HG03103 (cell line): ENCODE data around the gene ARHGAP23.

Experiments
- ATAC-seq: cut with Tn5 transposase; IDR thresholded peaks from one replicate; pipeline ENCODE4 v1.9.1; 2021; ENCODE audit warnings: low read depth; ENCODE audit not compliant: unreplicated experiment

The ARHGAP23 gene

DNA sequence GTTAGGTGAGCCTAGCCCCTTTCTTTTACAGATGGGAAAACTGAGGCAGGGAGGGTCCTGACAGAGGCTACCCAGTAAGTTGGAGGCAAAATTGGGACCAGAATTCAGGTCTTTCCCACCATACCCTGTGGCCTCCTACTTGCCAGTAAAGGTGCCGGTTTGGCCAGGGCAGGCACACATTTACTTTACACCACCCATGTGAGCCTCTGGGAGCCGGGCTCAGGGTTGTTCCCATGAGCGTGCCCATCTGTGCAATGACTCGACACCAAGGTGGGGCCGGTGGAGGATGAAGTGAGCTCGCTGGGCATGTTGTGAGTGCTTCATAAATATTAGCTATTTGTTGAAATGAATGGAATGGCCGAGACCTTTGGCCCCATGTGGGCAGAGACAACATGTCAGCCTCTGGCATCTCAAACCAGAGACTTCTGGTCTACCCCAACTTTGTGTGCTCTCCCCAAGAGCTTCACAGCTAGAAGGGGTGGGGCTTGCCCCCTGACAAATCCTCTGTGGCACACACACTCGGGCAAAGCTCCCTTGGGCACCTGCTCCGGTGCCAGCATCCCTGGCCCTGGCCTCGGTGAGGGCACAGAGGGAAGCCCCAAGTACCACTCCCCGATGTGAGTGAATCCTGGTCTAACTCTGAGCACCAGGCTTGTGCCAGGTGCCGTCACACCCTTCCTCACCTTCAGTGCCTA lies 117.4 kb downstream of the ARHGAP23 start:
- ATAC-seq, result no peak

DNA sequence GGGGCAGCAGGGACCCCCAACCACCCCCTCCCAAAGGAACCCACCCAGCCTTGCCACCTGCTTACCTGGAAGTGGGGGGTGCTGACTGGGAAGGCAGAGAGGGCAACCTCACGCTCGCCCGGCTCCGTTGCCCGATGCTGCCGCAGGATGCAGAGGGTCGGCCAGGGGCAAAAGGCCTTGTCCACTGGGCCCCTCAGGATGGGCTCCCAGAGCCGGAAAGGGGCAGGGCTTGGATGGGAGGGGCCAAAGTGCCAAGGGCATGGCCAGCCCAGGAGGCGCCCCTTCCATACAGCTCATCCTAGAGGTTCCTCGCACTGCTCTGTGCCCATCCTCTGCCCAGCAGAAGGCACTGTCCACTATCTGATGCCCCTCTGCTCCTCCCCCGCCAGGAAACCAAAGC lies 118.1 kb downstream of the ARHGAP23 start:
- ATAC-seq, result no peak

GRCh38 chr17:38547444-38547843 lies 119.2 kb downstream of the ARHGAP23 start:
- ATAC-seq, result no peak

DNA sequence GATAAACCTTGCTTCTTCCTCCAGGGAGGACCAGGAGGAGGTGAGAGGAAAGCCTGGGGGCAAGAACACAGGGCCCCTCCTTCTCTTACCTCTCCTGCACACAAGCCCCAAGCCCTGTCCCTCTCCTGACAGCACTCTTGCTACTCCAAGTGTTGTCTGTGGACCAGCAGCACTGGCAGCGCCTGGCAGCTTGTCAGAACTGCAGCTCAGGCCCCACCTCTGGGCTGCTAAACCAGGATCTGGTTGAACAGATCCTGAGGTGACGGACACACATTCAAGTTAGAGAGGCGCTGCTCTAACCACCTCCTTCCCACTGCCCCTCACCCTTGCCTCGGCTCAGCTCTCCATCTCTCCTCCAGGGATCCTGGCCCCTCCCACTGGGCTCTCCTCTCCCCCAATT lies 121.0 kb downstream of the ARHGAP23 start:
- no peak for ATAC-seq

- no peak for ATAC-seq
These were observed 122.4 kb downstream of the ARHGAP23 start for GRCh38 chr17:38550661-38551060.

DNA sequence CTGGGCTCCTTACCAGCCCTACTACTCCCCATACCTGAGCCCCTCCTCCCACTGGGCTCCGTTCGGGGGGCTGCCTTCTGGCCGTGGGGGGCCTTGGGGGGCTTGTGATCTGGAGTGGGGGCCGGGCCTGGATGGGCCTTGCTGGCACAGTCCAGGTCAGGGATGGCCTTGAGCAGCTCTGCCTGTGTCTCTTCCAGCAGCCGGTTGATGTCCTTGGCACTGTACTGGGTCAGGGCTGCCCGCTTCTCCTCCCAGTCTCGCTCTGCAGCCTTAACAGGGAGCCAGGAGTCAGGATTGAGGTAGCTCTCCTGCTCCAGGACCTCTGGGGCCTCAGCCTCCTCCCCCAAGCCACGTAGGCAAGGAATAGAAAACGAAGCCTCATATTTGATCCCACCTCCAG lies 122.9 kb downstream of the ARHGAP23 start:
- ATAC-seq, result no peak

DNA sequence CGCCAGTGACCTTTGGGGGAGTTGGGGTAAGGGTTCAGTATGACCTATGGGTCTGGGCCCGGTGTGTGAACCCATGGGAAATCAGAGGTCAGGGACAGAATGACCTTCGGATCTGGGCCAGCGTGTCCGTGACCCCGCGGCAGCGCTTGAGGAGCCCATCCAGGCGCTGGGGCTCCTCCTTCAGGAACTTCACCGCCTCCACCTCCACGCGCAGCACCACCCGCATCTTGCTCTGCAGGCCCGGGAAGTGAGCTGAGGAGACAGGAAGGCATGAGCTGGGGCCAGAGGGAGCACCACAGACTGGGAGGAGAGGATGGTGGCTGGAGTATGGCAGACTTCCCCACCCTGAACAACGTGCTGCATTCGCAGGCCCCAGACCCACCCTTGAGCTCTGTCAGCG lies 124.1 kb downstream of the ARHGAP23 start:
- no peak for ATAC-seq

DNA sequence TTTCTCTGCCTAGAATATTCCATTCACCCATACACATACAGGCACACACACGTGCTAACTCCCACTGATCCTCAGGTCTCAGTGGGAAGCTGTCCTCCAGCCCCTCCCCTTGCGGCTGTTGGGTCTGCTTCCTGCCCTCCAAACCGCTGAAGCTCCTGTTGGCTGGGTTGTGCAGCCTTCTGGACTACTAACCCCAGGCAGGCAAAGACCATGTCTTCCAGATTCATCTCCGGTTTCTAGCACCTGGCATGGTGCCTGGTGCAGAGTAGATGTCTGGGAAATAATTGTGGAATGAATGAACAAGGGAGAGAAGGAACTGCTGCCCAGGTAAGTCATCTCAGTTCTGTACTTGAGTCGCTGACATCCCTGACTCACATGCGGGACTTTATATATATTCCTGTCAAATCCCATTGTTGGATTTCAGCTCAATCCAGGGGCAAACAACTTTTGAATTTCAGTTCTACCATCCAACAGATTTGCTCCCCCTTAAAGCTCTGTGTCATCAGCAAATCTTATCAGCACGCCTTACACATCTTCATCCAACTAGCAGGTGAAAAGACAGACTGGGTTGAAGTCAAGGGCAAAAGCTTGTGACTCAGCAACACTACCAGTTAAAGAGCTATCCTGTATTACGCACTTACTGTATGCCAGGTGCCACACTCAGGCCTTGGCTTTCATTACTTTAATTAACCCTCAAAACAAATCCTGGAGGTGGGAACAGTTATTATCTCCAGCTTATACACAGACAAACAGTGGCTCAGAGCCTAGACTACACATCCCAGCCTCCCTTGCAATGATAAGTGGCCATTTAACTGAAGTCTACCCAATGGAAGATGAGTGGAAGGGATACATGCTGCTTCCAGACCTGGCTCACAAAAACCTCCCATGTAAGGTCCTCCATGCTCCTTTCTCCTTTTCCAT lies 126.4 kb downstream of the ARHGAP23 start:
- no peak for ATAC-seq

DNA sequence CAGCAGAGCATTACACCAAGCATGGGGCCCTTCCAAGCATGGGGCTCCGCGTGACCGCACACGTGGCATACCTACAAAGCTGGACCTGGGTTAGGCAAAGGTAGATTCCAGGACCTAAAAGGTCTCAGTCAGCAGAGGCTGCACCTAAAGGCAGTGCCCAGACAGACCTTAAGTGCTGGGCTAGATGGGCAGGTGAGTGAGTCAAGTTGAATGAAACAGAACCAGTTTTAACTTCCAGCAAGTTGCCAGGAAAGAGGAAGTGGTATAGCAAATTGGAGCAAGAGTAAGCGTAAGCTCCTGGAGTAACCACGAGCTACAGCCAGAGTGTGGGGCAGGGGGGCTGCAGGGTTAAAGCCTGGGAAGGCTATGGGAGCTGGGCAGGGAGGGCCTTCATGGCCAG lies 128.0 kb downstream of the ARHGAP23 start:
- ATAC-seq, result no peak

- ATAC-seq, result no peak
These were observed 129.1 kb downstream of the ARHGAP23 start for GRCh38 chr17:38557396-38557795.

GRCh38 chr17:38557836-38558727 lies 129.8 kb downstream of the ARHGAP23 start:
- ATAC-seq, result no peak

GRCh38 chr17:38558728-38559050 lies 130.4 kb downstream of the ARHGAP23 start:
- no peak for ATAC-seq

- no peak for ATAC-seq
These were observed 131.0 kb downstream of the ARHGAP23 start for GRCh38 chr17:38559051-38559879.

DNA sequence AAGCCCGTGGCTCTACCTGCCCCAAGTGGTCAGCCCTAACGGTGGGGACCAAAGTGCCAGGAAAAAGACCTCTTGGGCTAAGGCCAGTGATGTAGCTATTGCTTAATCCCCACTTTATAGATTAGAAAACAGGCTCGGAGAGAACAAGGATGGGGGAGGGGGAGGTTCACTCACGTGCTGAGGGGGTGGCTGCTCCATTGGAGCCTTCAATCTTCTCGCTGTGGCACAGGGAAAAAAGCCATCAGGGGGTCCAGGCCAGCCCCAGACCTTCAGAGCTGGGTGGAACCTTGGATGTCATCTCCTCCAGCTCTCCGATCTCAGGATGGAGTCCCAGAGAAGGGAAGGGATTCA lies 131.6 kb downstream of the ARHGAP23 start:
- no peak for ATAC-seq

DNA sequence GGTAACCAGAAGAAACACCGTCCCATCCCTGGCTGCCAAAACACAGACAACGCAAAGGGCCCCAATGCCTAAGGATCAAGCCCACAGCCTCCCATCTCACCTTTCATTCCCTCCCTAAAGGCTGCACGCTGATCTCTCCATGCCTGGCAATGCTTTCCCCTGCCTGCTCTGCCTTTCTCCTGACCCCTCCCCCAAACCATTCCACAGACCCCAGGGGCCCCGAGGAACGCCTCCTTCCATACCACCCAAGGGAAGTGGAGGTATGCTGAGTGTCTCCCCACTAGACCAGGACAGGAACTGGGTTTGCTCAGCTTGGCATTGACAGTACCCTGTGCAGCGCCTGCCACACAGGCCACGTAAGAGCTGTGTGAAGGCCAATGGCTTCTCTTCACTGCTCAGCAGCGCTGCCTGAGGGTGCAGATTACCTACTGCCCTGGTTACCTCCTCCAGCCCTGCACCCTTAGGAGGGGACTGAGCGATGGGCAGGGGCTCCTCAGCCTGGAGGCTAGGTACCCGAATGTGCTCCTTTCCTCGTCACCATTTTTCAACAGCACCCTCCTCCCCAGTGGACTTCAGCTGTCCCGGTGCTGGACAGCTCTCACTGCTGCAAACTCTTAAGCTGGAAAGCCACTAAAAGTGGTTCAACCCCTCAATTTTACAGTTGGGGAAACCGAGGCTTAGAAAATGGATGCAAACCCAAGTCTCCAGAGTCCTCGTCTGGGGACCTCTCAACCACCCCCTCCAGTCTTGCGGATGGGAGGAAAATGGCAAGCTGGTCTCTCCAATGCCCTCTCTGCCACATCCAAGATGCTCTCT lies 132.4 kb downstream of the ARHGAP23 start:
- no peak for ATAC-seq

- no peak for ATAC-seq
These were observed 133.4 kb downstream of the ARHGAP23 start for GRCh38 chr17:38561416-38562214.
